ENCODE measurements around the gene ERMN. TPM values are rescaled to one million over a fixed set of nuclear protein-coding genes. Genes with fewer than 3 reads are reported as not detected.
"Not testable (repeated sequence)": the region's sequence is repeated elsewhere in the genome, so short reads cannot be mapped to it uniquely, and the experiment has no call there.

Gene ERMN
- total and polyA plus RNA-seq, 4 donors = 0.51 to 1.6 (median 0.62) TPM

DNA sequence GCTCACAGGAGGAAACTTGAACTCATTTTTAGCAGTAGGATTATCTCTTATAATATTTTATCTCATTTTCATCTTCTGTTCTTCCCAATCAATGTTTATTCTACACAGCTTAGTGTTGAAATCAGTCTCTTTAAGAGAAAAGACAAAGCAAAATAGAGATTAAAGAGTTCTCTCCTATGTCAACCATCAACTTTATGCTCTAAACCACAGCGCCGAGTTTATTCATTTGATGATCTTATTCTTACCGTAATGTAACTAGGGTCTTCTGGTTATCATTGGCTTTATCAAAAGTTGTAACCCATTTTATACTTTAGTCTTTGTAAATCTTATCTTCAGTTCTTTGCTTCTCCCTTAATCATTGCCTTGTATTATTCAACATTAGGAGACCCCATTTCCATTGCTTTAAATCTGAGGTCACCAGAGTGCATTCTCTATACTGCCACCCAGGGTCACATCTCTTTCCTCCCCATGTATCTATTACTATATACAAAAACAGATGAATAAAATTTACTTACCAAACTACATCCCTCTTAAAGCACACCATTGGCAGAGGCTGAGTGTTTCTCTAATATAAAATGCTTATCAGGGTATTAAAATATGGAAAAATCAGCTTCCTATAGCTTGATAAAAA is 22.8 kb upstream of the ERMN start:
- no peaks in the 10 kb centered on the region for H3K36me3 ChIP-seq (ENCODE audit: control insufficient read depth in 4 of 4, insufficient read depth in 4 of 4, low read length in 4 of 4)
- WGBS, 2 donors = 90 to 96% methylated on average over 3 of the region's 3 CpGs
- H3K4me3 ChIP-seq = no peak overlapping the region
- H3K9me3 ChIP-seq (ENCODE audit: control insufficient read depth in 4 of 4, insufficient read depth in 3 of 4, low read length in 3 of 4) = peaks cover 0 to 1% (median 0%) of the 10 kb centered on the region in 4 donors
- no peak overlapping the region for H3K27ac ChIP-seq (ENCODE audit: low read depth in 1 of 2, low read length in 1 of 2)
- H3K4me1 ChIP-seq (ENCODE audit: control insufficient read depth in 5 of 5, insufficient read depth in 5 of 5, low read length in 5 of 5) = no peaks in the 10 kb centered on the region
- ATAC-seq (ENCODE audit: insufficient read depth, low FRiP score) = no peak
- no peaks in the 10 kb centered on the region for H3K27me3 ChIP-seq (ENCODE audit: control insufficient read depth in 3 of 3, insufficient read depth in 3 of 3, low read length in 2 of 3)
- H3K9ac ChIP-seq (ENCODE audit: insufficient read depth in 1 of 2, low read length in 2 of 2) = no peak overlapping the region
- DNase-seq = no peak
- no peak for TF ChIP-seq CTCF (IDR thresholded peaks at IDR 0.05; ENCODE audit: control extremely low read depth, extremely low read depth)

GRCh38 chr2:157345647-157346389 is 20.2 kb upstream of the ERMN start:
- Histone ChIP-seq H3K27me3 (ENCODE audit: control insufficient read depth in 3 of 3, insufficient read depth in 3 of 3, low read length in 2 of 3) (no peaks in the 10 kb centered on the region), H3K9me3 (ENCODE audit: control insufficient read depth in 4 of 4, insufficient read depth in 3 of 4, low read length in 3 of 4) (peaks cover 0 to 1% (median 0%) of the 10 kb centered on the region in 4 donors), H3K36me3 (ENCODE audit: control insufficient read depth in 4 of 4, insufficient read depth in 4 of 4, low read length in 4 of 4) (no peaks in the 10 kb centered on the region), H3K4me1 (ENCODE audit: control insufficient read depth in 5 of 5, insufficient read depth in 5 of 5, low read length in 5 of 5) (no peaks in the 10 kb centered on the region), H3K27ac (ENCODE audit: low read depth in 1 of 2, low read length in 1 of 2) (no peak overlapping the region), H3K9ac (ENCODE audit: insufficient read depth in 1 of 2, low read length in 2 of 2) (no peak overlapping the region), H3K4me3 (no peak overlapping the region)
- no peak for TF ChIP-seq CTCF (IDR thresholded peaks at IDR 0.05; ENCODE audit: control extremely low read depth, extremely low read depth)
- ATAC-seq (ENCODE audit: insufficient read depth, low FRiP score) (no peak), DNase-seq (no peak)
- 88 to 92% methylated on average over 2 of the region's 2 CpGs for WGBS, 2 donors

DNA sequence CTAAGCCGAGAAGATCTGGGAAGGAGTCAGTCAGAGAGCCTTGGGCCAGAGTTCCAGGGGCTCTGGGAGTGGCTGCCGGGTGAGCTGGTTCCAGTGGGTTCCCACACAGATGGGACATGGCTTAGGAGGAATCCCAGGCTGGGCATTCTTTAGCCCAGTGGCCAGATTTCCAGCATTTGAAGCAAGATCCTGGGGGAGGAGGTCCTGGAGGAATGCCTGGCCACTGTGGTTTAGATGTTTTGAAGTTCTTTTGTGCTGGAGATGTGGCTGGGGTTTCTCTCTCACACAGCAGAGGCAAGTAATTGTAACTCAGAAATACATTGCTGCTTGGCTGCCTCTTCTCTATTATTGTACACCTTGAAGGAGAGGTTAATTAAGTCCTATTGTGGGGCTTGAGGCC is 15.8 kb upstream of the ERMN start:
- DNase-seq; H3K9me3 ChIP-seq (ENCODE audit: control insufficient read depth in 4 of 4, insufficient read depth in 3 of 4, low read length in 3 of 4); H3K4me3 ChIP-seq; H3K9ac ChIP-seq (ENCODE audit: insufficient read depth in 1 of 2, low read length in 2 of 2); H3K36me3 ChIP-seq (ENCODE audit: control insufficient read depth in 4 of 4, insufficient read depth in 4 of 4, low read length in 4 of 4); H3K4me1 ChIP-seq (ENCODE audit: control insufficient read depth in 5 of 5, insufficient read depth in 5 of 5, low read length in 5 of 5); H3K27me3 ChIP-seq (ENCODE audit: control insufficient read depth in 3 of 3, insufficient read depth in 3 of 3, low read length in 2 of 3); ATAC-seq (ENCODE audit: insufficient read depth, low FRiP score); H3K27ac ChIP-seq (ENCODE audit: low read depth in 1 of 2, low read length in 1 of 2): not testable (repeated sequence)
- 89 to 90% methylated on average over 1 to 2 of the region's 2 CpGs for WGBS, 2 donors

DNA sequence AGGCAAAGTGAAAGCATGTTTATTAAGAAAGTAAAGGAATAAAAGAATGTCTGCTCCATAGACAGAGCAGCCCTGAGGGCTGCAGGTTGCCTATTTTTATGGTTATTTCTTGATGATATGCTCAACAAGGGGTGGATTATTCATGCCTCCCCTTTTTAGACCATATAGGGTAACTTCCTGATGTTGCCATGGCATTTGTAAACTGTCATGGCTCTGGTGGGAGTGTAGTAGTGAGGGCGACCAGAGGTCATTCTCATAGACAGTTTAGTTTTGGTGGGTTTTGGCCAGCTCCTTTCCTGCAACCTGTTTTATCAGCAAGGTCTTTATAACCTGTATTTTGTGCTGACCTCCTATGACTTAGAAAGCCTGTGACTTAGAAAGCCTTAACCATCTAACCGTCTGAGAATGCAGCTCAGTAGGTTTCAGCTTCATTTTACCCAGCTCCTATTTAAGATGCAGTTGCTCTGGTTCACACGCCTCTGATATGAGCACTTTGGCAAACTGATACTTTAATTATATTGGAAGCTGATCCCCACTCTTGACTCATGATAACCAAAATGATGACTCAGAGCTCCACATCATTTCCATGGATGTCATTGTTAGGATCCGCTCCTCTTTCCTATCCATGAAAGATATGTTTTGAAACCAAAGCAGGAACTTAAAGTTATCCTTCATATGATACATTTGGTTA is 14.5 kb upstream of the ERMN start:
- no peak for DNase-seq
- no peak for TF ChIP-seq CTCF (IDR thresholded peaks at IDR 0.05; ENCODE audit: control extremely low read depth, extremely low read depth)
- H3K27me3 ChIP-seq (ENCODE audit: control insufficient read depth in 3 of 3, insufficient read depth in 3 of 3, low read length in 2 of 3) = no peaks in the 10 kb centered on the region
- no peak overlapping the region for H3K9ac ChIP-seq (ENCODE audit: insufficient read depth in 1 of 2, low read length in 2 of 2)
- H3K4me3 ChIP-seq = no peak overlapping the region
- 88 to 92% methylated on average over 4 of the region's 4 CpGs for WGBS, 2 donors
- peaks cover 0 to 1% (median 0%) of the 10 kb centered on the region in 4 donors for H3K9me3 ChIP-seq (ENCODE audit: control insufficient read depth in 4 of 4, insufficient read depth in 3 of 4, low read length in 3 of 4)
- ATAC-seq (ENCODE audit: insufficient read depth, low FRiP score) = no peak
- H3K36me3 ChIP-seq (ENCODE audit: control insufficient read depth in 4 of 4, insufficient read depth in 4 of 4, low read length in 4 of 4) = no peaks in the 10 kb centered on the region
- H3K27ac ChIP-seq (ENCODE audit: low read depth in 1 of 2, low read length in 1 of 2) = no peak overlapping the region
- H3K4me1 ChIP-seq (ENCODE audit: control insufficient read depth in 5 of 5, insufficient read depth in 5 of 5, low read length in 5 of 5) = no peaks in the 10 kb centered on the region

Measured in lung (tissue), 12 donors.